Mammary epithelial cell (primary cell): Measurements from ENCODE around the gene DPYSL5.

Source experiments
- EZH2 ChIP-seq: IDR thresholded peaks from 2 replicates; pipeline ENCODE4 v1.6.1; 2012; ENCODE audit warnings: low read length, inconsistent platforms, borderline replicate concordance
- TF ChIP-seq, protein P1 (sequence below), 2 donors: IDR thresholded peaks in 1 of 2; conservative IDR thresholded peaks in 1 of 2; 2 replicates each; pipeline ENCODE4 v1.5.1; 2011 to 2012; ENCODE audit warnings: inconsistent platforms in 2 of 2, low read length in 2 of 2, mild to moderate bottlenecking in 2 of 2, control low read depth in 1 of 2, low read depth in 1 of 2; ENCODE audit not compliant: insufficient read depth in 1 of 2; ENCODE audit errors: extremely low read depth in 1 of 2

DNA sequence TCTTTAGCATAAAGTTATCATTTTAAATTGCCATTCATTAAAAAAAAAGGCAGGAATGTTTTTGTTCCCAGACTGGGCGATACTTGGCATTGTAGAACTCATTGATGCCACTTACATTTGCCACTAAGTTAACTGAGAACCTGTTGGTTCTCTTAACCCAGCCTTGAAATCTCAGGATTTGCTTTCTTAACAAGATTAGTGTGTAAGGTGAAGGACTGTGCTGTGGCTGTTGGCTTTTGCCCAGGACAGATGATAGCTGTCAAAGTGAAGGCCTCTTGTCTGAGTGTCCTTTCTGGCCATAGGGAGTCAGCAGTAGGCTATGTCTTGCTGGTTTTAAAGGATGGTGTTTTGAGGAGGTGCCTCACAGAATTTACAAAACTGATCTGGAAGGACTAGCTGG, 2.6 kb downstream of the DPYSL5 start:
- TF ChIP-seq, protein P1, sequence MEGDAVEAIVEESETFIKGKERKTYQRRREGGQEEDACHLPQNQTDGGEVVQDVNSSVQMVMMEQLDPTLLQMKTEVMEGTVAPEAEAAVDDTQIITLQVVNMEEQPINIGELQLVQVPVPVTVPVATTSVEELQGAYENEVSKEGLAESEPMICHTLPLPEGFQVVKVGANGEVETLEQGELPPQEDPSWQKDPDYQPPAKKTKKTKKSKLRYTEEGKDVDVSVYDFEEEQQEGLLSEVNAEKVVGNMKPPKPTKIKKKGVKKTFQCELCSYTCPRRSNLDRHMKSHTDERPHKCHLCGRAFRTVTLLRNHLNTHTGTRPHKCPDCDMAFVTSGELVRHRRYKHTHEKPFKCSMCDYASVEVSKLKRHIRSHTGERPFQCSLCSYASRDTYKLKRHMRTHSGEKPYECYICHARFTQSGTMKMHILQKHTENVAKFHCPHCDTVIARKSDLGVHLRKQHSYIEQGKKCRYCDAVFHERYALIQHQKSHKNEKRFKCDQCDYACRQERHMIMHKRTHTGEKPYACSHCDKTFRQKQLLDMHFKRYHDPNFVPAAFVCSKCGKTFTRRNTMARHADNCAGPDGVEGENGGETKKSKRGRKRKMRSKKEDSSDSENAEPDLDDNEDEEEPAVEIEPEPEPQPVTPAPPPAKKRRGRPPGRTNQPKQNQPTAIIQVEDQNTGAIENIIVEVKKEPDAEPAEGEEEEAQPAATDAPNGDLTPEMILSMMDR (conservative IDR thresholded peaks at IDR 0.05 in 1 of 2, IDR thresholded peaks at IDR 0.05 in 1 of 2; ENCODE audit: extremely low read depth in 1 of 2, insufficient read depth in 1 of 2, low read depth in 1 of 2, low read length in 2 of 2): no peak
- TF ChIP-seq EZH2: no peak
